Stimulated activated CD4-positive, alpha-beta T cell treated with anti-CD3 and anti-CD28 coated beads, TNF-alpha, amount 100 ng/mL, for 48 hours (primary cell): Measurements from ENCODE around the gene RBBP5.

Experiments
- DNase-seq, 3 donors: peaks; one replicate each; pipeline ENCODE4 v3.0.0-alpha.2; 2020; ENCODE audit warnings: low read depth in 3 of 3

Gene RBBP5

GRCh38 chr1:205129447-205130029 lies 7.8 kb upstream of the RBBP5 start:
- no peak for DNase-seq

DNA sequence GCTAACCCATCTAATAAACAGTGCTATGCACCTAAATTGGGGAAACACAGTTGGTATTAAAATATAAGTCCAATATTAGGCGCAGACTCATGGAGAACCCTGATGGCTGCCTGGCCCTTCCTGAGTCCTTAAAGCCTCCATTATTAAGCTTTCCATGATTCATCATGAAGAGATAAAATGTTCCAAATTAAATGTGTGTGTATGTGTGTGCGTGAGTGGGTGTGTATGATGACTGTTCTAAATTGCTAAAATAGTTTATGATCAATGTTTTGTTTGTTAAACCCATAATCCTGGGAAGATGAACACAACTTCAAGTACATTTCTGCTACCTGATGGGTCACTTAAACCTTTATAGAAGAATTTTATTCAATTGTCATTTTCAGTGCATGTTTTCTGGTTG lies 6.3 kb upstream of the RBBP5 start:
- no peak for DNase-seq

GRCh38 chr1:205127646-205128045 lies 5.9 kb upstream of the RBBP5 start:
- DNase-seq, result no peak

- DNase-seq, result no peak
These were observed 2.9 kb upstream of the RBBP5 start for GRCh38 chr1:205124726-205125125.

DNA sequence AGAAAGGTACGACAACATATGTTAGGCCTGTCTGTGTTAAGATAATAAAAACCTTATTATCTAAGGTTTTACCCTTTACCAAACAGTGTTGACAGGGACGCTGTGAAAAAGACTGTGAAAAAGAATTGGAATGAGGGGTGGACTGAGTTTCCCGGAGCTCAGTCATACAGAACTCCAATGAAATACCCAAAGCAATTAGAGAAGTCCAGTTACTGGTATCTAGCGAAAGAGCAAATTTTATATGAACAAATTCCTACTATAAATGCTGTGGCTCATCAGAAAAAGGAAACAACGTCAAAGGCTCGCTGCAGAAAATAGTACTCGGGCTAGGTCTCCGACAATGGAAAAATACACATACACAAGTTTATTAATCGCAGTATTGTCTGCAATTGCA lies 708 bp upstream of the RBBP5 start:
- no peak for DNase-seq

DNA sequence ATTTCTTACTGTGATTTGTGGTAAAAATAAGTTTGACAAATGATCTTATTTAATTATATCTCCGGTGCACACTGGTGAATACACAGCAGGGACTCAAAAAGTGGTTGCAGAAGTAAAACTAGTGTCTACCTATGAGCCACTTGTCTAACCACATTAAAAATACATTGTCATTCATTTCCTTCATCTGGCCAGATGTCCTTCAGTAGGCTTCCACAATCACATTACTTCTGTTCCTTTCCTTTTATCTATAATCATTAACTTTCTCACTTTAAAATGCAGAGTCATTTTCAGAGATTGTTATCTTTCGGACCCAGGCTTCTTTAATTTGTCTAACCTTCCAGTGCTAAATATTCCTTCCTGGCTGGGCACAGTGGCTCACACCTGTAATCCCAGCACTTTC lies 3.0 kb downstream of the RBBP5 start:
- DNase-seq, result no peak

DNA sequence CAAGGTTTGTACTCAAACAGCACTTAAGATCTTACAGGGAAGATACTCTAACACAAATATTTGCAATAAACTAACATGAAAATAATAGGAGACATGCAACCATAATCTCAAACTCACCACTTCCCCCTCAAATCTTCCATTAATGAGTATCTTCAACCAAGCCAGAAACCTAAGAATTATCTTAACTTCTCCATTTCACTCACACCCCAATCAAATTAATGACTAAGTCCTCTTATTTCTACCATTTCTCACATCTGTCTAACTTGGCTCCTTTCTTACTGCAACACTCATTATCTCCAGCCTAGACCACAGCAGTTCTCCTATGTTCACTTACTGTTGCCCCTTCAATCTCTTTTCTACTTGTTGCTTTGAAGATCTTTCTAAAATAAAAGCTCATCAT lies 10.4 kb downstream of the RBBP5 start:
- DNase-seq, result no peak

DNA sequence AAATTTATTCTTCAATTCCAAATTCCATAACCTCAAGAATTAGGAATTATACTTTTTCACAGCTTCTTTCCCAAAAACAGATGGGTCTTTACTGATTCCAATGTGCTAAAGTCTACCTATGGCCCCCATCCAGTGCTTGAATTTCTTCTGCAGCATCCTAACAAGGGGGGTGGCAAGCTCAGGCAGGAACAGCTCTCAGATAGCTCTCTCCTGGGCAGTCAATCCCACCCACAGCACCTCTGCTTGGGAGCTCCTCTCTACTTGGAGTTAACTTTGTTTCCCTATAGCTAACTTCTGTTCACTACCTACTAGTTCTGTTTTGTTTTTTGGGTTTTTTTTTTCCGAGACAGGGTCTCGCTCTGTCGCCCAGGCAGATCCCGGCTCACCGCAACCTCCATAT lies 12.1 kb downstream of the RBBP5 start:
- DNase-seq, result no peak

- no peak for DNase-seq
These were observed 12.5 kb downstream of the RBBP5 start for GRCh38 chr1:205109269-205109668.

- DNase-seq, result no peak
These were observed 13.3 kb downstream of the RBBP5 start for GRCh38 chr1:205108464-205108863.

GRCh38 chr1:205107327-205107726 lies 14.5 kb downstream of the RBBP5 start:
- no peak for DNase-seq

- no peak for DNase-seq
These were observed 19.4 kb downstream of the RBBP5 start for GRCh38 chr1:205102404-205102803.

GRCh38 chr1:205098242-205098641 lies 23.5 kb downstream of the RBBP5 start:
- no peak for DNase-seq

DNA sequence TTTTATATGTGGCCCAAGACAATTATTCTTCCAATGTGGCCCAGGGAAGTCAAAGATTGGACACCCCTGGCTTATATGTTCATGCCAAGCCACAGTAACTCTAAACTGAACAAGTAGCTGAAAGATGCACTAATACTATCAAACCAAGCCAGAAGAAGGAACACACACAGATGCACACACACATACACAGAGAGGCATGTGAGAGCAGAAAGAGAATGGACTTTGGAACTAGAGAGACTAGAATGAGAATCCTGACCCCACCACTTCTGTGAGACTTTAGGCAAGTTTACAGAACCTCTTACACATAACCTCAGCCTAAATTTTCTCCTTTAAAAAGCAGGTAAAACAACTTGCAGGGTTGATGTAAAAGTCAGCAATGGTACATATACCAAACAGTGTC lies 26.4 kb downstream of the RBBP5 start:
- no peak for DNase-seq

- DNase-seq, result no peak
These were observed 30.6 kb downstream of the RBBP5 start for GRCh38 chr1:205091043-205091740.

DNA sequence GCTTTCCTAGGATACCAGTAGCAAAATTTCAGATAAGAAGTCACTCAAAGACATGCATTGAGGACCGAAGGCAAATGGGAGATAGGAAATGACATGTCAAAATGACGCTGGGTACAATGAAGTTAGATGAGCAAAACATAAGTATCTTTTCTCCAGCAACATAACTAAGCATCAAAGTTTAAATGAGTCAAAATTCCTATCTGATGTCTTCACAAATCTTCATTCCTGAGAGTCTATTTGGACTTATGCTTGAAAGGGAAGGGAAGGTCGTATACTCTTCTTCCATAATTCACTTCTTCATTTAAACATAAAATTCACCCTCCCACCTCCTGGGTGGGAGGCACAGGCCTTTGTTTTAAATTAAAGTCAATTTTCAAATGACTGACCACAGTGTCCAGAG lies 33.4 kb downstream of the RBBP5 start:
- DNase-seq, result no peak

GRCh38 chr1:205084360-205084759 lies 37.4 kb downstream of the RBBP5 start, which contains the start of gene TMEM81:
TMEM81 (minus strand) TSS chr1:205084460; CDS start chr1:205084320, 140 bp downstream.
- DNase-seq, result no peak

DNA sequence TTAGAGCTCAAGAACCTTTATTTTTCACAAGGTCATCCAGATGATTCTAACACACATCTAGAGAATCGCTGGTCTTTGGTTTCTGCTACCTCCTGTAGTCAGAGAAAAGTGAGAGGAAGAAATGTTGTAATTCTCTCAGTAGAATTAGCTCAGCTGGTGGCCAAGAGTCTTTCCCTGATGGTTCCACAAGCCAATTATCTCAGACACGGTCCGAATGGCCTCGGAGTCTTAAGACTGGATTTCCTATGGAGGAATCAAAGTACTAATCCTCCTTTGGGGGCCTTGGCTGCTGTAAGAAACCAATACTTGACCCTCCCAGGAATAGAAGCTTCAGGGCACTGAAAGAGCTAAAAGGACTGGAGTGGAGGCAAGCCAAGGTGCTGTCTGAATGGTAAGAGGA lies 39.3 kb downstream of the RBBP5 start:
- no peak for DNase-seq

DNA sequence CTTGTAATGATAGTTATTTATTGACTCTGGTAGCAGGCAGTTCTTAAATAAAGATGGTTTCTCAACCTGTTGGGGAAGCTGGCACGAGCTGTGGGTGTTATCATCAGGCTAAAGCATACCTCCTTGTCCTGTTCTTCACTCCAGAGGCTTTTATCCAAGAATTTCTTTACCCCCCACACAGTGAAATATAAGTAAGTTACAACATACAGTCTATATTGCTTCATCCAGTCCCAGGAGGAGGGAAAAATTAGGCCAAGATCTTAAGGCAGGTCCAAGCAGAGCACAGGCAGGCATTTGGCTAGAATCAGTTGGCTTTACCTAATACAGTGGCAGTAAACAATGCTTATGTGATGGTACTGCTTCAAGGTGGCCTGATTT lies 43.9 kb downstream of the RBBP5 start:
- no peak for DNase-seq

DNA sequence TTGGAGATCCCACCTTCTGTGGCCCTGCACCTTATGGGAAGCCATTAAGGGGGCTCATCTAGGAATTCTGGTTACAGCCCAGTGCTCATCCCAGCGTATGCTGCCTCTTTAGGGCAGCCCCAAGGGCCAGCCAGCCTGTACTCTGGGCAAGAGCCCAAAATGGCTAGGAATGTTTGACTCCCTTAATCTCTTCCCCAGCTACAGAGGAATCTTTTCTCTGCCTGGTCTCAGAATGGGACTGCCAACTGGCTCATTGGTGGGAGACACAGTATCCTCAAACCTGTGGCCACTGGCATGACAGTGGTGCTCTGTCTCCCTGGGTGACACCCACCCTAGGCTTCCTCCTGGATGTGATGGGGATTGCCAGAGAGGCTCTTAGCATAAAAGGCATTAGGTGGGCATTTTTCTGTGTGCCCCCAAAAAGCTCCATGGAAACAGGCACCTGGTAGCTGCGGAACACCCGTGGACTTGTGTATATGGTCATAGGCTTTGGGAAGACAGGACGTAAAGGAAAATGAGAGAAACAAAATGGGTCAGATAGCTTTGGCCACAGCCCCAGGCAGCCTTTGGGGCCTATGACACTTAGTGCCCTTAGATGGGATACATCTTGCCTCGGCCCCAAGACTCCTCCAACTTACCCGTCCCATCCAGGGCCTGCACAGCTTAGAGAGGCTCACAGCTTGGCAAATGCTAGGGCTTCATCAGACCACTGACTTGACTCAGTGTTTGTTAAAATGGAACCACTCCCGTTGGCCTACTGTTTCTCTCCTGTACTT lies 44.4 kb downstream of the RBBP5 start:
- no peak for DNase-seq

DNA sequence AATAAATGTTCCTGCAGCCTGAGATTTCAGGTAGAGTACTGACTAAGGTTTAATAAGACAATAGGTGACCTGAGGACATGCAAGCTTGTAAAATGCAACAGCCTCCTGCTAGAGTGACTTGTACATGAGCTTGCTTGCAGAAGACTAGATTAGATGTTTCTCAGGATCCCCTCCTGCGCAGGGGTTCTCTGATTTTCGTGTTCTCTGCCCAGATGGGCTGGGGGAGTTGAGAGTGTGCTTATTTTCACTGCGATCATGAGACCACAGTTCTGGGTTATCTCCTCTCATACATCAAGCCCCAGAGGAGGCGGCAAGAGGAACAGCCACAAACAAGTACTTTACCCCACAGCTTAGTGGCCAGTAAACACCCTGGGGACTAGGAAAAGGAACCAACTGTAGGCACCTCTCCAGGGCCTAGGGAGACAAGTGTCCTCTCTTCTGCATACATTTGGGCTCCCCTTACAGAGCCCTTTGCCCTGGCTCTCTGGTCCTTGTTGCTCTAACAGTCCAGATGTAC lies 45.5 kb downstream of the RBBP5 start:
- no peak for DNase-seq

- DNase-seq, result no peak
These were observed 46.1 kb downstream of the RBBP5 start for GRCh38 chr1:205075642-205076155.

GRCh38 chr1:205074513-205074912 lies 47.3 kb downstream of the RBBP5 start:
- DNase-seq, result no peak
